GM06990 (cell line): Measurements from ENCODE around the gene KREMEN1.

ENCODE experiments used
- DNase-seq: peaks from one replicate; pipeline ENCODE4 v3.0.0-alpha.2; 2011; ENCODE audit not compliant: insufficient read length; ENCODE audit errors: extremely low read depth
- H3K27me3 ChIP-seq: replicated peaks from 2 replicates; pipeline ENCODE4 v1.6.0; 2011; ENCODE audit warnings: low read length; ENCODE audit not compliant: control insufficient read depth, insufficient read depth
- H3K36me3 ChIP-seq: 2 replicates; pipeline ENCODE4 v1.5.1; 2011; ENCODE audit warnings: low read length; ENCODE audit not compliant: control insufficient read depth, insufficient read depth
- H3K4me3 ChIP-seq: replicated peaks from 2 replicates; pipeline ENCODE4 v1.5.1; 2011; ENCODE audit warnings: low read depth, mild to moderate bottlenecking, control low read depth, low read length
- TF ChIP-seq, protein P1 (sequence below): IDR thresholded peaks from 2 replicates; pipeline ENCODE4 v1.5.1; 2011; ENCODE audit warnings: low read length, control low read depth, mild to moderate bottlenecking, inconsistent platforms; ENCODE audit not compliant: insufficient read depth, poor library complexity, severe bottlenecking

The KREMEN1 gene

DNA sequence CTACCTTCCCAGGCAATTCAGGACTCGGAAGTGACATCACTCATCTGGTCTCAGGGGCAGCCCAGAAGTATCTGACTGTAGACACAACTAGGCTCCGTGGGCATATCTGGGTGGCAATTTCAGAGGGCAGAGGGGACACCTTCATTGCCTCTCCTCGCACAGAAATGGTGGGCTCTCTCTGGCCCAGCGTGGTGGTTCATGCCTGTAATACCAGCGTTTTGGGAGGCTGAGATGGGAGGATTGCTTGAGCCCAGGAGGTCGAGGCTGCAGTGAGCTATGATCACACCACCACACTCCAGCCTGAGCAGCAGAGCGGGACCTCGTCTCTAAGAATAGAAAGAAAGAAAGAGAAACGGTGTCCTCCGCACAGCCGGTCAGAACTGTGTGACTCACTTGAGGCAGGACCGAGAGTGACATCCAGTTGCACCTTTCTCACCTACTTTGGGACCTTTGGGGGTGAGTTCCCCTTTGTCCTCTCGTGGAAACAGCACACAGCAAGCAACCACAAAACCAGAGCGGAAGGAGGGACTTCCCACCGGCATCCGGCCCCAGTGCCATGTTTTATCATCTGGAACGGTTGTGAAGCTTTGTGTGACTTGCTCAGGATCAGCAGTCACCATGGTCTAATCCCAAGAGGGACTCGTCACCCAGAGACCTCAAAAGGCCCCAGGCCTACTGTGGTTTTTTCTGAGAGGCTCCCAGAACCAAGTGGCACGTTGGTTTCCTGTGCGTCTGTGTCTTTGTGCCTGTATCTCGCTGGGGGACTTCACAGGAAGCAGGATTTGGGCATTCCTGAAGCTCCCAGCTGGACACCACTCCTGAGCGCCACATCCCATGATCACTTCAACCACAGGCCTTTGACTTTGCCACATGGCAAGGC, 94.4 kb downstream of the KREMEN1 start:
- Histone ChIP-seq H3K36me3 (no peaks in the 10 kb centered on the region), H3K4me3 (no peak overlapping the region), H3K27me3 (no peaks in the 10 kb centered on the region)
- peak; percentile 93 for DNase-seq
- TF ChIP-seq, protein P1, sequence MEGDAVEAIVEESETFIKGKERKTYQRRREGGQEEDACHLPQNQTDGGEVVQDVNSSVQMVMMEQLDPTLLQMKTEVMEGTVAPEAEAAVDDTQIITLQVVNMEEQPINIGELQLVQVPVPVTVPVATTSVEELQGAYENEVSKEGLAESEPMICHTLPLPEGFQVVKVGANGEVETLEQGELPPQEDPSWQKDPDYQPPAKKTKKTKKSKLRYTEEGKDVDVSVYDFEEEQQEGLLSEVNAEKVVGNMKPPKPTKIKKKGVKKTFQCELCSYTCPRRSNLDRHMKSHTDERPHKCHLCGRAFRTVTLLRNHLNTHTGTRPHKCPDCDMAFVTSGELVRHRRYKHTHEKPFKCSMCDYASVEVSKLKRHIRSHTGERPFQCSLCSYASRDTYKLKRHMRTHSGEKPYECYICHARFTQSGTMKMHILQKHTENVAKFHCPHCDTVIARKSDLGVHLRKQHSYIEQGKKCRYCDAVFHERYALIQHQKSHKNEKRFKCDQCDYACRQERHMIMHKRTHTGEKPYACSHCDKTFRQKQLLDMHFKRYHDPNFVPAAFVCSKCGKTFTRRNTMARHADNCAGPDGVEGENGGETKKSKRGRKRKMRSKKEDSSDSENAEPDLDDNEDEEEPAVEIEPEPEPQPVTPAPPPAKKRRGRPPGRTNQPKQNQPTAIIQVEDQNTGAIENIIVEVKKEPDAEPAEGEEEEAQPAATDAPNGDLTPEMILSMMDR, result no peak

DNA sequence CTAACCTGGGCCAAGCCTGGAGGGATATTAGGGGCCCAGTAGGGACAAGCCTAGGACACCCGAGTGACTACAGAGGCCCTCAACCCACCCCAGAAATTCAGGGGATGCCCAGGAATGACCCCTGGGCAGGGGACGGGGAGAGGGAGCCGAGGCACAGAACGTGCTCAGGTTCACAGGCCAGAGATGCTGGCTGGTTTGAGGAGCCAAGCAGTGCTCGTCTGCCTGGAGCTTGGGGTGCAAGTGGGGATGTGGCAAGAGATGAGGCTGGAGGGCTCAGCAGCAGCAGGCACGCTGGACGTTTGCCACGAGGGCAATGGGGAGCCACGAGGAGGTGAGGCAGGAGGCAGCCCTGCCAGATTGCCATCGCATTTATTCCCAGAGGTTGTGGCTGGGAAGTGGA, 98.9 kb downstream of the KREMEN1 start:
- Histone ChIP-seq H3K27me3 (no peaks in the 10 kb centered on the region), H3K36me3 (no peaks in the 10 kb centered on the region), H3K4me3 (no peak overlapping the region)
- TF ChIP-seq, protein P1, result no peak
- DNase-seq, result no peak

DNA sequence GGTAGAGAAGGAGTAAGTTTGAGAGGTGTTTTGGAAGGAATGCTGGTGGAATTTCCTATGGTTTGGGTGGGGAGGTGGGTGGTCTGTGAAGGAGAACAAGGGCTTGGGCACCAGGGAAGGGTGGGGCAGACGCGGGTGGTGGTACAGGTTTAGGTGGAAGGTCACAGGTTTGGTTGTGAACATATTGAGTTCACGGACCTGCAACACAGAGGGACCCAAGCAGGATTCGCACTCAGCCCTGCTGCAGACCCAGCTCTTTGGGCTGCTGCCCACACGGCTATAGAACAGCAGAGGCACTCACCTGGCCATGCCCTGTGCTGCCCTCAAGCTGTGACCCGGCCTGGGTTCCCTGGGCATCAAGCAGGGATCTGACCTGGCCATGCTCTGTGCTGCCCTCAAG, 99.4 kb downstream of the KREMEN1 start:
- TF ChIP-seq, protein P1, result no peak
- no peak for DNase-seq
- no peak overlapping the region for H3K4me3 ChIP-seq
- no peaks in the 10 kb centered on the region for H3K36me3 ChIP-seq
- no peaks in the 10 kb centered on the region for H3K27me3 ChIP-seq

DNA sequence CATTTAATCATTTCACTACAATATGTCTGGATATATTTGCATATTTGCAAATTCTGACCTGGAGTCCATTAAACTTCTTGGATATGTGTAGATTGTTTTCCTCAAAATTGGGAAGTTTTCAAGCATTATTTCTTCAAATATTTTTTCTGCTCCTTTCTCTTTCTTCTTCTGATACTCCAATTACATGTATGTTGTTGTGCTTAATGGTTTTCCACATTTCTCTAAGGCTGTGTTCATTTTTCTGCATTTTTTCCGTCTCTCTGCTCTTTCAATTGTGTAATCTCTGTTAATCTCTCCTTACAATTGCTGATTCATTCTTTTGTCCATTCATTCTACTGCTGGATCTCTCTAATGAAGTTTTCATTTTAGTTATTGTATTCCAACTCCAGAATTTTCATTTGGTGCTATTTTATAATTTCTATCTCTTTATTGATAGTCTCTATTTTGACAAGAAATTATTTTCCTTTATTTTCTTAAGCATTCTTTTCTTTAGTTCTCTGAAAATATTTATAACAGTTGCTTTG, 102.5 kb downstream of the KREMEN1 start:
- Histone ChIP-seq H3K36me3 (no peaks in the 10 kb centered on the region), H3K27me3 (no peaks in the 10 kb centered on the region), H3K4me3 (no peak overlapping the region)
- DNase-seq, result no peak
- TF ChIP-seq, protein P1, result no peak

DNA sequence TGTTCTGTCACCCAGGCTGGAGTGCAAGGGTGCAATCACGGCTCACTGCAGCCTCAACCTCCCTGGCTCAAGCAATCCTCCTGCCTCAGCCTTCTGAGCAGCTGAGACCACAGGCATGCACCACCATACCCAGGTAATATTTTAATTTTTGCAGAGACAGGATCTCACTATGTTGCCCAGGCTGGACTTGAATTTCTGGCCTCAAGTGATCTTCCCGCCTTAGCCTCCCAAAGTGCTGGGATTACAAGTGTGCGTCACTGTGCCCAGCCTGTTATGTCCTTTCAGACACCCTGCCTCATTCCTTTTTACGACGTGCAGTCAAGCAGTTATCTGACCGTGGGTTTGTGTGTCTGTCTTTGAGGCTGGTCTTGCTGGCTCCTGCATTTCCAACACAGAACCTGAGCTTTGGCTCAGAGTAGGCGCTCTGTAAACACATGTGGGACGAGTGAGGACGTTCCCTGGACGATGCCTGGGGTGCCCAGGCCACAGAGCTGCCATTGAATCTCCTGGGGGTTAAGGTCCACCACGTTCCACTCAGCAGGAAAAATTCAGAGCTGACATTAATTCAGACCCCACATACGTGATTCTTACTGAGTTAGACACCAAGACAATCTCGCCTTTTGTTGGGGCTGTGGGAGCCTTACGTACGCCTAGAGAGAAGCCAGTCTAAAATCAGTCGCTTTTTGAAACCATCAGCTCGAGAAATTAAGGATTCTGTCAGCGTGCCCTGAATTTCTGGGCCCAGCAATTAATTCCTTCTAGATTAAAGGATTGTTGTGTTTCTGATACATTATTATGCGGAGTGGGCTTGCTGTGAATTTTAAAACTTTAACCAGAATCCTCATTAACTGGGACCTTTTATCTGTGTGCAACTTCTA, 111.4 kb downstream of the KREMEN1 start:
- DNase-seq, result no peak
- Histone ChIP-seq H3K27me3 (no peaks in the 10 kb centered on the region), H3K4me3 (no peak overlapping the region), H3K36me3 (no peaks in the 10 kb centered on the region)
- TF ChIP-seq, protein P1, result no peak
